NCI-H526 treated with DMSO at 0.1 percent for 48 hours (cell line): Measurements from ENCODE around the gene ARHGEF7.

Source experiments
- DNase-seq: peaks from one replicate; lab custom pipeline; 2025; lab: John Stamatoyannopoulos, UW

Gene ARHGEF7

DNA sequence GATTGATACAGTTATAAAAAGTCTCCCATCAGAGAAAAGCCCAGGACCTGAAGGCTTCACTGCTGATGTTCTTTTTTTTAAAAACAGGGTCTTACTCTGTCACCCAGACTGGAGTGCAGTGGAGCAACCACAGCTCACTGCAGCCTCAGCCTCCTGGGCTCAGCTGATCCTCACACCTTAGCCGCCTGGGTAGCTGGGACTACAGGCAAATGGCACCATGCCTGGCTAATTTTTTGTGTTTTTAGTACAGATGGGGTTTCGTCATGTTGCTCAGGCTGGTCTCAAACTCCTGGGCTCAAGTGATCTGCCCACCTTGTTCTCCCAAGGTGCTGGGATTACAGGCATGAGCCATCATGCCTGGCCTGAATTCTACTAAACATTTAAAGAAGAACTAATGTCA lies 238.4 kb downstream of the ARHGEF7 start:
- DNase-seq = no peak

DNA sequence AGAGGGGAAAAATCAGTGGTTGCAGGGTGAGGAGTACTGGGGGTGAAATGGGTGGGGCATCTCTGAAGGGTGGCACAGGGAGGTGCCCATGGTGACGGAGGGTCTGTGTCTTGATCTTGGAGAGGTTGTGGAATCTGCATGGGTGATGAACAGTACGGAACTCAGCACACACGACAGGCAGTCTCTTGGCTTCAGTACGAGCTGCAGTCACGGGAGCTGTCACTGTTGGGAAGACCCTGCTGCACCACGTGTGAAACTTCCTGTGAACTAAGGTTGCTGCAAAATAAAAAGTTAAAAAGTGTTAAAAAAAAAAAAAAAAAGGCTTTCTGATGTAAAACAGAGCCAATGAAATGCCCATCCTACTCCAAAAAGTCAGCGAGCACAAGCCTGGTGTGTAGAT lies 239.7 kb downstream of the ARHGEF7 start:
- no peak for DNase-seq
